Superior temporal gyrus (tissue), 1 donor: Measurements from ENCODE around the gene CAPSL.
"Not testable (repeated sequence)": the region's sequence is repeated elsewhere in the genome, so short reads cannot be mapped to it uniquely, and the experiment has no call there.

Experiments
- DNase-seq: peaks from one replicate; pipeline ENCODE4 v3.0.0-alpha.2; 2016; ENCODE audit errors: extremely low spot score

The CAPSL gene

GRCh38 chr5:35904443-35905132 lies 33.8 kb downstream of the CAPSL start:
- no peak for DNase-seq

- DNase-seq, result no peak
These were observed 34.7 kb downstream of the CAPSL start for GRCh38 chr5:35903631-35904203.

GRCh38 chr5:35902046-35902672 lies 36.3 kb downstream of the CAPSL start:
- DNase-seq, result no peak

- no peak for DNase-seq
These were observed 37.3 kb downstream of the CAPSL start for GRCh38 chr5:35900972-35901695.

- DNase-seq, result no peak
These were observed 38.6 kb downstream of the CAPSL start for GRCh38 chr5:35899800-35900199.

GRCh38 chr5:35898952-35899660 lies 39.3 kb downstream of the CAPSL start:
- DNase-seq, result no peak

GRCh38 chr5:35894131-35894530 lies 44.3 kb downstream of the CAPSL start:
- no peak for DNase-seq

- DNase-seq, result not testable (repeated sequence)
These were observed 45.6 kb downstream of the CAPSL start for GRCh38 chr5:35892799-35893198.

- no peak for DNase-seq
These were observed 48.1 kb downstream of the CAPSL start for GRCh38 chr5:35890021-35891020.

GRCh38 chr5:35887321-35888100 lies 50.9 kb downstream of the CAPSL start:
- DNase-seq, result no peak

GRCh38 chr5:35886381-35886780 lies 52.0 kb downstream of the CAPSL start:
- no peak for DNase-seq

- DNase-seq, result no peak
These were observed 53.6 kb downstream of the CAPSL start for GRCh38 chr5:35884773-35885172.

GRCh38 chr5:35884191-35884769 lies 54.1 kb downstream of the CAPSL start:
- DNase-seq, result no peak

GRCh38 chr5:35881758-35882157 lies 56.7 kb downstream of the CAPSL start:
- DNase-seq, result no peak

- DNase-seq, result no peak
These were observed 58.3 kb downstream of the CAPSL start for GRCh38 chr5:35880156-35880555.

- no peak for DNase-seq
These were observed 58.8 kb downstream of the CAPSL start for GRCh38 chr5:35879649-35880048.

GRCh38 chr5:35879096-35879495 lies 59.3 kb downstream of the CAPSL start:
- no peak for DNase-seq

GRCh38 chr5:35878079-35878478 lies 60.3 kb downstream of the CAPSL start:
- no peak for DNase-seq

GRCh38 chr5:35877655-35878054 lies 60.8 kb downstream of the CAPSL start:
- no peak for DNase-seq

GRCh38 chr5:35876922-35877321 lies 61.5 kb downstream of the CAPSL start:
- no peak for DNase-seq
